ENCODE data around the gene WIPI1. TPM values are rescaled to one million over a fixed set of nuclear protein-coding genes. Genes with fewer than 3 reads are reported as not detected.

The WIPI1 gene
- total and polyA plus RNA-seq, 2 of the 13 experiments (the other 11 are each of a cell fraction or from before 2014, with no cell fraction given), result 29.4 to 141 TPM

DNA sequence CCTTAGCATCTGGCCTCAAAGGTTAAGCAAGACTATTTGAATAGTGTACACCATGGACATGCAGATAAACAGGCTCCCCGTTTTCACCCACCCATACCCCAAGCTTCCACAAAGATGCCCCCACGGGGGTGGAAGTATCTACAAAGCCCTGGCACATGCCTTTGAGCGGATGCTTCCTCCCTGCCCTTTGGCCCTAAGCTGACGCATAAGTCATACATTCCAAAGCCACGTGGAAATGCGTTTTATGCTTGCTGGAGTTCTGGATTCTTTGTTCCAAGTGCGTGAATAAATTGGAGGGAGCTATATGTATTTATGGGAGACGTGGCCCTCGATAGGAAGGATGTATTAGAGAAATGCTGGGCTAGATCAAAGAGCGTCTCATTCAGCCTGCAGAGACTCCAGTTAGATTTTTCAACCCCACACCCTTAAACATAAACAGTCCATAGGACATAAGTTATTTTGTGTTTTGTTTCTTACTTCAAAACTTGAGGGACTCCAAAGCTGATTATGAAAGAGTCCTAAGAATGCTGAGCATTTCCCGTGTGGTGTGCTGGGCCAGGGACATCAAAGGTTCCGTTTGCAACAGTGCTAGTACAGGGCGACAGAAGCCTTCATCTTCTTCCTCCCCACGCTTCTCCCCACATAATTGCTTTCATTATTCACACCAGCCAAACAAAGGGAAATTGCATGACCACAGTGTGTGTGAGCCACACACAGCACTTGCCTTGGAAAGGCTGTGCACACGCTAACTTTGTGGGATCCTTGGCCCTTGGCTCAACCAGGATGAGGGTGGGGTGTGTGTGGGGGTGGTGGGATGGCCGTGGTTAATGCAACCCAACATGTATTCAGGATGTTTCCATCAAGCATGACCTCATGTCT, 73.6 kb downstream of the WIPI1 start (continued):
- TF ChIP-seq, protein P1, sequence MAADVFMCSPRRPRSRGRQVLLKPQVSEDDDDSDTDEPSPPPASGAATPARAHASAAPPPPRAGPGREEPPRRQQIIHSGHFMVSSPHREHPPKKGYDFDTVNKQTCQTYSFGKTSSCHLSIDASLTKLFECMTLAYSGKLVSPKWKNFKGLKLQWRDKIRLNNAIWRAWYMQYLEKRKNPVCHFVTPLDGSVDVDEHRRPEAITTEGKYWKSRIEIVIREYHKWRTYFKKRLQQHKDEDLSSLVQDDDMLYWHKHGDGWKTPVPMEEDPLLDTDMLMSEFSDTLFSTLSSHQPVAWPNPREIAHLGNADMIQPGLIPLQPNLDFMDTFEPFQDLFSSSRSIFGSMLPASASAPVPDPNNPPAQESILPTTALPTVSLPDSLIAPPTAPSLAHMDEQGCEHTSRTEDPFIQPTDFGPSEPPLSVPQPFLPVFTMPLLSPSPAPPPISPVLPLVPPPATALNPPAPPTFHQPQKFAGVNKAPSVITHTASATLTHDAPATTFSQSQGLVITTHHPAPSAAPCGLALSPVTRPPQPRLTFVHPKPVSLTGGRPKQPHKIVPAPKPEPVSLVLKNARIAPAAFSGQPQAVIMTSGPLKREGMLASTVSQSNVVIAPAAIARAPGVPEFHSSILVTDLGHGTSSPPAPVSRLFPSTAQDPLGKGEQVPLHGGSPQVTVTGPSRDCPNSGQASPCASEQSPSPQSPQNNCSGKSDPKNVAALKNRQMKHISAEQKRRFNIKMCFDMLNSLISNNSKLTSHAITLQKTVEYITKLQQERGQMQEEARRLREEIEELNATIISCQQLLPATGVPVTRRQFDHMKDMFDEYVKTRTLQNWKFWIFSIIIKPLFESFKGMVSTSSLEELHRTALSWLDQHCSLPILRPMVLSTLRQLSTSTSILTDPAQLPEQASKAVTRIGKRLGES (CRISPR knock-in tag; IDR thresholded peaks at IDR 0.05; ENCODE audit: borderline replicate concordance), result peak; percentile 88
- TF ChIP-seq ZNF10 (CRISPR knock-in tag; IDR thresholded peaks at IDR 0.05; ENCODE audit: borderline replicate concordance, low read depth), result no peak
- TF ChIP-seq PAWR (CRISPR knock-in tag; IDR thresholded peaks at IDR 0.05; ENCODE audit: borderline replicate concordance), result no peak
- peak; percentile 81 for TF ChIP-seq ZNF781 (CRISPR knock-in tag; IDR thresholded peaks at IDR 0.05; ENCODE audit: borderline replicate concordance, not compliant biosample characterization)
- TF ChIP-seq, protein P2, sequence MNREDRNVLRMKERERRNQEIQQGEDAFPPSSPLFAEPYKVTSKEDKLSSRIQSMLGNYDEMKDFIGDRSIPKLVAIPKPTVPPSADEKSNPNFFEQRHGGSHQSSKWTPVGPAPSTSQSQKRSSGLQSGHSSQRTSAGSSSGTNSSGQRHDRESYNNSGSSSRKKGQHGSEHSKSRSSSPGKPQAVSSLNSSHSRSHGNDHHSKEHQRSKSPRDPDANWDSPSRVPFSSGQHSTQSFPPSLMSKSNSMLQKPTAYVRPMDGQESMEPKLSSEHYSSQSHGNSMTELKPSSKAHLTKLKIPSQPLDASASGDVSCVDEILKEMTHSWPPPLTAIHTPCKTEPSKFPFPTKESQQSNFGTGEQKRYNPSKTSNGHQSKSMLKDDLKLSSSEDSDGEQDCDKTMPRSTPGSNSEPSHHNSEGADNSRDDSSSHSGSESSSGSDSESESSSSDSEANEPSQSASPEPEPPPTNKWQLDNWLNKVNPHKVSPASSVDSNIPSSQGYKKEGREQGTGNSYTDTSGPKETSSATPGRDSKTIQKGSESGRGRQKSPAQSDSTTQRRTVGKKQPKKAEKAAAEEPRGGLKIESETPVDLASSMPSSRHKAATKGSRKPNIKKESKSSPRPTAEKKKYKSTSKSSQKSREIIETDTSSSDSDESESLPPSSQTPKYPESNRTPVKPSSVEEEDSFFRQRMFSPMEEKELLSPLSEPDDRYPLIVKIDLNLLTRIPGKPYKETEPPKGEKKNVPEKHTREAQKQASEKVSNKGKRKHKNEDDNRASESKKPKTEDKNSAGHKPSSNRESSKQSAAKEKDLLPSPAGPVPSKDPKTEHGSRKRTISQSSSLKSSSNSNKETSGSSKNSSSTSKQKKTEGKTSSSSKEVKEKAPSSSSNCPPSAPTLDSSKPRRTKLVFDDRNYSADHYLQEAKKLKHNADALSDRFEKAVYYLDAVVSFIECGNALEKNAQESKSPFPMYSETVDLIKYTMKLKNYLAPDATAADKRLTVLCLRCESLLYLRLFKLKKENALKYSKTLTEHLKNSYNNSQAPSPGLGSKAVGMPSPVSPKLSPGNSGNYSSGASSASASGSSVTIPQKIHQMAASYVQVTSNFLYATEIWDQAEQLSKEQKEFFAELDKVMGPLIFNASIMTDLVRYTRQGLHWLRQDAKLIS (CRISPR knock-in tag; IDR thresholded peaks at IDR 0.05), result peak; percentile 75
- peak; percentile 39 for TF ChIP-seq ZNF629 (CRISPR knock-in tag; conservative IDR thresholded peaks at IDR 0.05)
- peak; percentile 96 for TF ChIP-seq ARNTL (CRISPR knock-in tag; IDR thresholded peaks at IDR 0.05)
- TF ChIP-seq, protein P3, sequence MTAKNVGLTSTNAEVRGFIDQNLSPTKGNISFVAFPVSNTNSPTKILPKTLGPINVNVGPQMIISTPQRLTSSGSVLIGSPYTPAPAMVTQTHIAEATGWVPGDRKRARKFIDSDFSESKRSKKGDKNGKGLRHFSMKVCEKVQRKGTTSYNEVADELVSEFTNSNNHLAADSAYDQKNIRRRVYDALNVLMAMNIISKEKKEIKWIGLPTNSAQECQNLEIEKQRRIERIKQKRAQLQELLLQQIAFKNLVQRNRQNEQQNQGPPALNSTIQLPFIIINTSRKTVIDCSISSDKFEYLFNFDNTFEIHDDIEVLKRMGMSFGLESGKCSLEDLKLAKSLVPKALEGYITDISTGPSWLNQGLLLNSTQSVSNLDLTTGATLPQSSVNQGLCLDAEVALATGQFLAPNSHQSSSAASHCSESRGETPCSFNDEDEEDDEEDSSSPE (CRISPR knock-in tag; IDR thresholded peaks at IDR 0.05), result peak; percentile 87
- peak; percentile 87 for TF ChIP-seq MAZ (IDR thresholded peaks at IDR 0.05; ENCODE audit: borderline replicate concordance, low read depth, low read length)
- TF ChIP-seq MAZ (CRISPR knock-in tag; IDR thresholded peaks at IDR 0.05; ENCODE audit: low read depth), result no peak
- no peak for TF ChIP-seq HNRNPH1 (optimal IDR thresholded peaks at IDR 0.05; ENCODE audit: low read depth, low read length)
- TF ChIP-seq KDM6A (CRISPR knock-in tag; IDR thresholded peaks at IDR 0.05; ENCODE audit: low read depth), result peak; percentile 75; the same call in 1 of the 2 replicates
- TF ChIP-seq RBFOX2 (IDR thresholded peaks at IDR 0.05; ENCODE audit: low read depth, low read length), result no peak; the same call in 1 of the 2 replicates
- peak; percentile 20; the same call in 1 of the 2 replicates for TF ChIP-seq KDM1A (CRISPR knock-in tag; IDR thresholded peaks at IDR 0.05)
- TF ChIP-seq ZNF749 (CRISPR knock-in tag; IDR thresholded peaks at IDR 0.05; ENCODE audit: borderline replicate concordance), result peak; percentile 81
- TF ChIP-seq HDAC1 (CRISPR knock-in tag; IDR thresholded peaks at IDR 0.05), result peak; percentile 73
- peak; percentile 13; the same call in 1 of the 2 replicates for TF ChIP-seq NAIF1 (CRISPR knock-in tag; IDR thresholded peaks at IDR 0.05; ENCODE audit: borderline replicate concordance)
- TF ChIP-seq HOXA7 (CRISPR knock-in tag; IDR thresholded peaks at IDR 0.05), result no peak
- peak; percentile 80 for TF ChIP-seq ZNF556 (CRISPR knock-in tag; IDR thresholded peaks at IDR 0.05; ENCODE audit: borderline replicate concordance)
- no peak for TF ChIP-seq SP1 (IDR thresholded peaks at IDR 0.05)
- TF ChIP-seq SP1 (CRISPR knock-in tag; IDR thresholded peaks at IDR 0.05), result peak; percentile 63
- peak; percentile 26; the same call in 1 of the 2 replicates for TF ChIP-seq ZNF569 (CRISPR knock-in tag; IDR thresholded peaks at IDR 0.05; ENCODE audit: borderline replicate concordance)

All from HepG2 (cell line).